HUES48 (cell line): ENCODE results near the gene ZFAND6.

Experiments
- H3K27ac ChIP-seq: one replicate; pipeline ENCODE4 v1.7.0; 2013; ENCODE audit warnings: low read depth, low read length, inconsistent platforms
- H3K27me3 ChIP-seq: 2 replicates; pipeline ENCODE4 v1.6.1; 2013; ENCODE audit warnings: mild to moderate bottlenecking, low read length; ENCODE audit not compliant: control insufficient read depth, insufficient read depth
- H3K36me3 ChIP-seq: 2 replicates; pipeline ENCODE4 v1.6.1; 2013; ENCODE audit warnings: low read length; ENCODE audit not compliant: control insufficient read depth, insufficient read depth
- H3K4me1 ChIP-seq: 2 replicates; pipeline ENCODE4 v1.6.1; 2013; ENCODE audit warnings: mild to moderate bottlenecking, low read length; ENCODE audit not compliant: control insufficient read depth, insufficient read depth
- H3K4me3 ChIP-seq: 2 replicates; pipeline ENCODE4 v1.5.1; 2013; ENCODE audit warnings: mild to moderate bottlenecking, low read depth, low read length
- H3K9ac ChIP-seq: 2 replicates; pipeline ENCODE4 v1.6.1; 2013; ENCODE audit warnings: mild to moderate bottlenecking, low read depth, low read length, moderate library complexity
- H3K9me3 ChIP-seq: 2 replicates; pipeline ENCODE4 v1.6.1; 2013; ENCODE audit warnings: low read length; ENCODE audit not compliant: control insufficient read depth, insufficient read depth

ZFAND6 gene

DNA sequence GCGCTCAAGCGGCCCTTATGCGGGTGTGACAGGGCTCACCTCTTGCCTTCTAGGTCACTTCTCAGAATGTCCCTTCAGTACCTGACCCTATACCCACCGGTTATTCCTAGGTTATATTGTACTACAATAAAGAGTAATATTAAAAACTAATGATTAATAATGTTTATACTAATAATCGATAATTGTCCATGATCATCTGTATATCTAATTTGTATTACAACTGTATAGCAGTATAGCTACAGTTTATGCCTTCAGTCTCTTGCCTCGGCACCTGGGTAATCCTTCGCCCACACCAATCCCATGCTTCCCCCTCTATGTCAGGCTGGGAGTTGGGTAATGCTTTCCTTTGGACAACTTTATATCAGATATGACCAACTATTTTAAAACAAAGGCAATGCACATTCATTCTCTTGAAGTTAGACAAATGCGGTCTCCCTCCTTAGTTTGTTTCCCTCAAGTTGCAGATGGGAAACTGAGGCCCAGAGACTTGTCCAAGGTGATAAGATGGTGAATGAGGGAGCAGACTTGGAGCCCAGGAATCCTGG is 96.8 kb downstream of the ZFAND6 start:
- H3K27me3 ChIP-seq: no peaks in the 10 kb centered on the region
- H3K27ac ChIP-seq: no peak overlapping the region
- H3K36me3 ChIP-seq: peaks cover 20% of the 10 kb centered on the region
- no peaks in the 10 kb centered on the region for H3K9me3 ChIP-seq
- H3K4me1 ChIP-seq: peaks cover 17% of the 10 kb centered on the region; the same call in 1 of the 2 replicates
- H3K9ac ChIP-seq: no peak overlapping the region
- no peak overlapping the region for H3K4me3 ChIP-seq

GRCh38 chr15:80157215-80157614 is 97.7 kb downstream of the ZFAND6 start:
- no peaks in the 10 kb centered on the region for H3K27me3 ChIP-seq
- H3K4me3 ChIP-seq: no peak overlapping the region
- no peaks in the 10 kb centered on the region for H3K9me3 ChIP-seq
- peaks cover 29% of the 10 kb centered on the region for H3K36me3 ChIP-seq
- peaks cover 9% of the 10 kb centered on the region; the same call in 1 of the 2 replicates for H3K4me1 ChIP-seq
- no peak overlapping the region for H3K9ac ChIP-seq
- H3K27ac ChIP-seq: no peak overlapping the region

GRCh38 chr15:80159301-80159700 is 99.8 kb downstream of the ZFAND6 start:
- peaks cover 47% of the 10 kb centered on the region for H3K36me3 ChIP-seq
- H3K4me3 ChIP-seq: no peak overlapping the region
- H3K9me3 ChIP-seq: no peaks in the 10 kb centered on the region
- no peaks in the 10 kb centered on the region for H3K4me1 ChIP-seq
- H3K27me3 ChIP-seq: no peaks in the 10 kb centered on the region
- H3K27ac ChIP-seq: no peak overlapping the region
- no peak overlapping the region for H3K9ac ChIP-seq

DNA sequence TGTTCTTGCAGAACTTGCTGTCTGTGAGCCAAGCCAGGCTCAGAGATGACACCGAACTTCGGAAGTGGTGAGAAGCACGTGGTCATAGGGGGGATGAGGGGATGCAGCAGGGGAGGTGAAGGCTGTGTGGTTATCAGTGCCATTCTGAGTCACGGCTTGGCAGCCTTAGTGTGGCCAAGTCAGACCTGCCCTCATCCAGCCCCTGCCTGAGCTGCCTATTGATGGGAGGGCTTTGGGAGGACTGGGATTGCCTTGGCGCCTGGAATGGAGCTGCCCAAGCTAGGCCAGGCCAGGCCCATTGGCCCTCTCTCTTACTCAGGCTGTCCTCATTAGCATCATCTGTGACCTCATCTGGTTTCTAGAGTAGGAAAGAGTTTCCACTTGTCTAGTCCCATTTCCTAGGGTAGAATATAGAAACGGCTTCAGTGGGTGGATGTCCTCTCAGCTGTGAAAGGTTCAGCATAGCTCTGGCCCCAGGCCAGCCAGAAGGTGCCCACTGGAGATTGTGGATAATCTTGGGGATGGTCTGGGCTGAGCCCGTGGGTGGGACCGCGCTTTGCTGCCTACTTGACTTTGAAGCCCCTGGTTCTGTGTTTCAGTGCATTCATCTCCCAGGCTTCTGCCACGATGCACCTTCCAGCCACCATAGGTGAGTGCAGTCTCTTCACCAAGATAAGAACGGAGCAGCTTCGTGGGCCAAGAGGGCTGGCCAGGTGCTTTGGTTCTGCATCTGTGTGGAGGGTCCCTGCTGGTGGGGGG is 100.5 kb downstream of the ZFAND6 start:
- H3K9ac ChIP-seq: no peak overlapping the region
- no peaks in the 10 kb centered on the region for H3K27me3 ChIP-seq
- no peak overlapping the region for H3K4me3 ChIP-seq
- no peak overlapping the region for H3K27ac ChIP-seq
- H3K36me3 ChIP-seq: peaks cover 51% of the 10 kb centered on the region
- no peaks in the 10 kb centered on the region for H3K4me1 ChIP-seq
- H3K9me3 ChIP-seq: no peaks in the 10 kb centered on the region

- Histone ChIP-seq H3K9ac (no peak overlapping the region), H3K27ac (no peak overlapping the region), H3K27me3 (no peaks in the 10 kb centered on the region), H3K4me1 (no peaks in the 10 kb centered on the region), H3K4me3 (no peak overlapping the region), H3K9me3 (no peaks in the 10 kb centered on the region), H3K36me3 (peaks cover 51% of the 10 kb centered on the region)
Observed at GRCh38 chr15:80160570-80161156, 101.2 kb downstream of the ZFAND6 start.

DNA sequence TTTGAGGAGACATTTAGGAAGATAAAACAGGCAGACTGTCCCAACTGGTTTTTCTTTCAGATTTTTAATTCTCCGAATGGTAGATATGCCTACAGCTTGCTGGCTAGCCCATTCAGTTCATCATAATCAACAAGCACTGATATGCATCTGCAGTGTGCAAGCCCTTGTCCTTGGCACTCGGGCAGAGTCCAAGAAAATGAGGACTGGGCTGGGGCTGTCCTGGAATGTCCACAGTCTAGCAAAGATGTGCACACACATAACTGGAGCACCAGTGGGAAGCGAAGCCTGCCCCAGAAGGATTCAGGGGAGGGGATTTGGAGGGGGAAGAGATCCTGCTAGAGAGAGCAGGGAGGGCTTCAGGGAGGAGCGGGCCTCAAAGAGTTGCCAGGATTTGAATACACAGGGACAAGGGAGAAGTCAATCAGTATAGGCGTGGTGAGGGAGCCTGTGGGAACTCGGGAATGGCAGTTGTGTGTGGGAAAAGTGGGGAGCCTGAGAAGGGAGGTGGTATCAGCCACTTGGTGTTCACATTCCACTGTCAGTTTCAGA is 102.1 kb downstream of the ZFAND6 start:
- Histone ChIP-seq H3K9me3 (no peaks in the 10 kb centered on the region), H3K27ac (no peak overlapping the region), H3K36me3 (peaks cover 51% of the 10 kb centered on the region), H3K4me3 (no peak overlapping the region), H3K9ac (no peak overlapping the region), H3K27me3 (no peaks in the 10 kb centered on the region), H3K4me1 (no peaks in the 10 kb centered on the region)

GRCh38 chr15:80162059-80162554 is 102.6 kb downstream of the ZFAND6 start:
- H3K27ac ChIP-seq: no peak overlapping the region
- H3K27me3 ChIP-seq: no peaks in the 10 kb centered on the region
- no peak overlapping the region for H3K9ac ChIP-seq
- H3K36me3 ChIP-seq: peaks cover 51% of the 10 kb centered on the region
- H3K9me3 ChIP-seq: no peaks in the 10 kb centered on the region
- no peaks in the 10 kb centered on the region for H3K4me1 ChIP-seq
- no peak overlapping the region for H3K4me3 ChIP-seq

- no peaks in the 10 kb centered on the region for H3K9me3 ChIP-seq
- no peak overlapping the region for H3K27ac ChIP-seq
- H3K4me1 ChIP-seq: no peaks in the 10 kb centered on the region
- no peak overlapping the region for H3K4me3 ChIP-seq
- H3K36me3 ChIP-seq: peaks cover 47% of the 10 kb centered on the region
- H3K27me3 ChIP-seq: no peaks in the 10 kb centered on the region
- no peak overlapping the region for H3K9ac ChIP-seq
Observed at GRCh38 chr15:80163217-80163616, 103.7 kb downstream of the ZFAND6 start.

- Histone ChIP-seq H3K9ac (no peak overlapping the region), H3K27me3 (no peaks in the 10 kb centered on the region), H3K9me3 (no peaks in the 10 kb centered on the region), H3K4me1 (no peaks in the 10 kb centered on the region), H3K27ac (no peak overlapping the region), H3K36me3 (peaks cover 43% of the 10 kb centered on the region), H3K4me3 (no peak overlapping the region)
Observed at GRCh38 chr15:80163897-80164296, 104.4 kb downstream of the ZFAND6 start.

DNA sequence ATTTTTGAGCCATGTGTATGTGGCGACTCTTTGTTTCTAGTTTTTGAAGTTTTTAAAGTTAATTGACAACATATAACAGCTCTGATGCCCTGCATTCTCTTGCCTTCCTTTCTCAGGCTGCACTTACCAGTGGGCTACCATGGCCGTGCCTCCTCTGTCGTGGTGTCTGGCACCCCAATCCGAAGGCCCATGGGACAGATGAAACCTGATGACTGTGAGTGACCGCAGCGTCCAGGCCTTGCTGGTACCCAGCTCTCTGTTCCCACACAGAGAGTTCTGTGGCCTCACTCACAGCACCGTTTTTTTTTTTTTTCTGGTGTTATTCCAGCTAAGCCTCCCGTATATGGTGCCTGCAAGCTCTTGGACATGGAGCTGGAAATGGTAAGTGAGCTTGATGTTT is 108.5 kb downstream of the ZFAND6 start:
- Histone ChIP-seq H3K9me3 (no peaks in the 10 kb centered on the region), H3K36me3 (peaks cover 15% of the 10 kb centered on the region), H3K27ac (no peak overlapping the region), H3K27me3 (no peaks in the 10 kb centered on the region), H3K9ac (no peak overlapping the region), H3K4me1 (no peaks in the 10 kb centered on the region), H3K4me3 (no peak overlapping the region)

GRCh38 chr15:80168421-80168820 is 108.9 kb downstream of the ZFAND6 start:
- Histone ChIP-seq H3K9me3 (no peaks in the 10 kb centered on the region), H3K27ac (no peak overlapping the region), H3K27me3 (no peaks in the 10 kb centered on the region), H3K36me3 (peaks cover 11% of the 10 kb centered on the region), H3K4me3 (no peak overlapping the region), H3K9ac (no peak overlapping the region), H3K4me1 (no peaks in the 10 kb centered on the region)
